Activated naive CD4-positive, alpha-beta T cell treated with Interleukin-2 at 50 U/mL for 16 hours (primary cell): ENCODE measurements around the gene THOC1.

Experiments
- DNase-seq: peaks from one replicate; pipeline ENCODE4 v3.0.0-alpha.2; 2020

The THOC1 gene

GRCh38 chr18:213505-213904 lies 54.3 kb downstream of the THOC1 start:
- no peak for DNase-seq

- no peak for DNase-seq
Observed at GRCh38 chr18:212780-213179, 55.1 kb downstream of the THOC1 start.

GRCh38 chr18:211582-211981 lies 56.3 kb downstream of the THOC1 start:
- no peak for DNase-seq

GRCh38 chr18:210733-211132 lies 57.1 kb downstream of the THOC1 start:
- no peak for DNase-seq

- no peak for DNase-seq
Observed at GRCh38 chr18:210075-210474, 57.8 kb downstream of the THOC1 start.

GRCh38 chr18:199768-200167 lies 68.1 kb downstream of the THOC1 start:
- DNase-seq = no peak

DNA sequence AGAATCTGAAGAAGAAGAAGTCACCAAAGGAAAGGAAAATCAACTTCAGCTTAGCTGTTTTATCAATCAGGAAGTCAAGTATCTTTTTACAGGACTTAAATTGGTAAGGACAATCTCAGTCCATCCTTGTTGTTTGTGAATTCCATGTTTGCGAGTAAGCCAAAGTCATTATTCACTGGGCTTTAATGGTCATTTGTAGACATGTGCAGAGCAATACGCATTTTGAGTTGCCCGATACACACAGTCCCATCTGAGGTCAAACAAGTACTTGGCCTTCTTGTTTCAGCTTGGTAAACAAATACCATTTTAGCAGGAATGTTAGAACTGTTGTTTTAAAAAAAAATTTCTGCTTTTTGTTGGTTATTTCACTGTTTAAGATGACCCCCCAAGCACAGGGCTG lies 68.6 kb downstream of the THOC1 start:
- DNase-seq = no peak

DNA sequence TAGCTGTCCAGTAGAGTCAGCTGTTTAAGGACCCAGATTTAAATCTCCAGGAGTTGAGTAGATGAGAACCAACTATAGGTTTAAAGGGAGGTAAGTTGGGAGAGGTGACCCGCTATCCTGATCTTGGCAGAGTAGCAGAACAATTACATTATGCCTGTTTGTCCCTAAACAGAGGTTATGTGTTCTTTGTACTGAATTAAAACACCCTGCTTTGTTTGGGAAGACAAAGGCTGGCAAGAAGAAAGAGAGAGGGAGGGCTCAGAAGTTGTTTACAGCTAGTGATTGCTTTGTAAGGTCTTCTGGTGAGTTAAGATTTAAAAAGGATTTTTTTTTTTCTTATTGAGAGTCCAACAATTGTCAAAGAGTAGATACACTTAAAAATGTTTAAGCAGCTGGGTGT lies 72.2 kb downstream of the THOC1 start:
- DNase-seq = no peak

DNA sequence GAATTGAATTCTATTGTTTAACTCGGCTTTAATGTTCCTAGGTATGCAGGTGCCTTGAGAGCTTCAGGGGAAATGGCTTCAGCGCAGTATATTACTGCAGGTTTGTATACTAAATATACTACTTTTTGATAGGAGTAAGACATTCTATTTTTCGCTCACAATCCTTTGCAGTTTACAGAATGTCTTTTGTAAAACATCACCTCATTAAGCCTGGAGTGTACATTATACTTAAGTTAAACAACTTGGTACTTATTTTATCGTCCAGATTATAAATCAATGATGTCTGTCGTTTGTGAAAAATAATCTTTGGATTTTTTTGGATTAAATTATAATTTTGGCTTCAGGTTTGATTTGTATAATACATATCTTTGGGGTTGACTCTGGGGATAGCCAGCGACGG lies 75.0 kb downstream of the THOC1 start:
- DNase-seq = no peak

- no peak for DNase-seq
Observed at GRCh38 chr18:191725-192124, 76.1 kb downstream of the THOC1 start.

DNA sequence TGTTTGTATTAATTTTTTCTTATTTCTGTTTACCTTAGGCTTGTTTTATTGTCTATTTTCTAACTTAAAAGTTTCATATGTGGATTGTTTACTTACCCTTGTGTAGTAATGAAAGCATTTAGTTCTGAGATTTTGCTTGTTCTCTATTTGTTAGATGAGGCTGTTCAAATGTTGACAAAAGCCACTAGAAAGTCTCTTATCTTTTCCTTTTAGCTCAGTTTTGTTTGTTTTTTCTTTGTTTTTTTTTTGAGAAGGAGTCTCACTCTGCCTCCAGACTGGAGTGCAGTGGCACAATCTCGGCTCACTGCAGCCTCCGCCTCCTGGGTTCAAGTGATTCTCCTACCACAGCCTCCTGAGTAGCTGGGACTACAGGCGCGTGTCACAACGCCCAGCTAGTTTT lies 78.6 kb downstream of the THOC1 start:
- no peak for DNase-seq

DNA sequence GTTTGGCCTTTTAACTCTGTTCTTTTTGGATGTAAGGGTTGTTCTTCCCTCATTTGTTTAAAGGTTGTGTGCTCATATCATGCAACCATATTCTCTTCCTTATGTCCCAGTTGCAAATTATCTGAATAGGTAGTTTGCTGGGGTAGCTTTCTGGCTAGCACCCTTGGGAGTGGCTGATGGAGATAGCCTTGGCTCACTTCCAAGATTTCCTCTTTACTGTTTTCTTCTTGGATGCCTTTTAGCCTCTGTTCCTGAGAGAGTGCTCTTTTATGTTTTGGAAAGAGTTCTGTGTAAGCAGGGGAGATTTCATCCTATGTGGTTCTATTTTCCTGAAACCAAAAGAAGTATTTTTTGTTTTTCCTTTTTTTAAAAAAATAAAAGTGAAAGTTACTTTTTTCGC lies 84.1 kb downstream of the THOC1 start:
- DNase-seq = no peak

GRCh38 chr18:181711-182110 lies 86.1 kb downstream of the THOC1 start:
- no peak for DNase-seq

- no peak for DNase-seq
Observed at GRCh38 chr18:179499-179898, 88.3 kb downstream of the THOC1 start.

DNA sequence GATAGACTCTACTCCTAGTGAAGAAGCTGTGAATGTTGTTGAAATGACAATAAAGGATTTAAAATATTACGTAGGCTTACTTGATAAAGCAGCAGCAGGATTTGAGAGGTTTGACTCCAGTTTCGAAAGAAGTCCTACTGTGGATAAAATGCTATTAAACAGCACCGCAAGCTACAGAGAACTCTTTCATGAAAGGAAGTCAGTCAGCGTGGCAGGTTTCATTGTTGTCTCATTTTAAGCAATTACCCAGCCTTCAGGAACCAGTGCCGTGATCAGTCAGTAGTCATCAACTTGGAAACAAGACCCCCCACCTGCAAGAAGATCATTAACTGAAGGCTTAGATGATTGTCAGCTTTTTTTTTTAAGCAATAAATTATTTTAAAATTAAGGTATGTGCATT lies 95.5 kb downstream of the THOC1 start:
- no peak for DNase-seq
